Left colon (tissue), 2 donors: ENCODE results near the gene TRAF7. TPM values are rescaled to one million over a fixed set of nuclear protein-coding genes. Genes with fewer than 3 reads are reported as not detected.
"Not testable (repeated sequence)": the region's sequence is repeated elsewhere in the genome, so short reads cannot be mapped to it uniquely, and the experiment has no call there.

Source experiments
- ATAC-seq: fragments of 200-7000 bp; cut with Tn5 transposase; one replicate; pipeline ENCODE4 v1.9.1; 2020; ENCODE audit warnings: mild to moderate bottlenecking, moderate library complexity
- DNase-seq, 2 donors: peaks; one replicate each; pipeline ENCODE4 v3.0.0-alpha.2; 2020
- intact Hi-C, 2 donors: fragments of 100-400 bp; cut with DNase I in 1 of 2; cut with micrococcal nuclease in 1 of 2; formaldehyde crosslinking; loops; one replicate each; pipeline versions ENCODE4 v1.11.2 to v1.14.0; 2022; cut with DNase I, micrococcal nuclease
- total RNA-seq, 2 donors: library from RNA; stranded (reverse); fragmentation: NEBNext Ultra II Directional; extraction: Animal tissue kit (Norgen Biotek cat#: 25700); gene quantifications; one replicate each; pipeline ENCODE4 v1.2.1, GENCODE V29; 2021
- donor health status: DM: no; HTN: no; CAD: no.
- donor health status: DM: yes; HTN: yes; CAD: no.

The TRAF7 gene
- total RNA-seq, 2 donors from 2014 or later, result 94.5 to 99.8 TPM

DNA sequence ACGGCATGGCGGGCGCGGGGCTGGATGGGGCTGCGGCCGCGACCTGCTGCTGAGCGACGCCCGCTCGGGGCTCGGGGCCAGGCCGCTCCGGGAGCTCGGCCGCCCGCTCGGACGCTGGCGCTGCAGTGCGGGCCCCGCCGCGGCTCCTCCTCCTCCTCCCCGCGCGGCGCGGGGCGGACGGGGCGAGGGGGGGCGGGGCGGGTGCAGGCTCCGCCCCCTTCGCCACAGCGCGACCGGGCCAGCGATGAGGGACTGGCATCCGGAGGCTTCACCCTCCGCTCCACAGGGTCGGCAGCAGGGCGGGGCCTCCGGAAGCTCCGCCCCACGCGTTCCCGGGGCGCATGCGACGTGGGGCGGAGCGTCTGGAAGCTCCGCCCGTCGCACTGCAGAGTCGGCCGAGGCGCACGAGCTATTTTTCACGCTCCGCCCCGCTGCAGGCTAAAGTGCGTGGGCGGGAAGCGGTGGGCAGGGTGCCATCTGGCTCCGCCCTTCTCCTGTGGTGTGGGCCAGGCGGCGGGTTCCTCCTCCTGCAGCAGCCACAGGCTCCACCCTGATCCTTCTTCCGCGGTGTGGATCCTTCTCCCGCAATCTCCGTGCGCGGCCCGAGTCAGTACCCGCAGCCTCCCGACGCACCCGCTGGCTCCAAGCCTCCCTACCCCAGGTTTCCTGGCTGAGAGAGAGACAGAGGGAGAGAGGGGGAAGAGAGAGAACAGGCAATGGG, 19.7 kb upstream of the TRAF7 start, which contains the start of gene PKD1:
Gene PKD1, minus strand, starts transcription at position 129 of the 721 bp plus-strand sequence. CDS start 209 bp downstream, outside the sequence.
- DNase-seq (peak; percentile 96 to 99), ATAC-seq (peak; percentile 68)
- intact Hi-C loops, result not testable (repeated sequence)

- ATAC-seq (no peak), DNase-seq (no peak)
- intact Hi-C loops, result loop anchor here (5.0 to 10.0 kb wide), 2 partner anchors 116 to 138 kb away; partner anchors contain the start of genes NHERF2 (in 1 of the 2) and ZNF598 (in 1 of the 2)
Measured at GRCh38 chr16:2142942-2143877, 12.4 kb upstream of the TRAF7 start.

DNA sequence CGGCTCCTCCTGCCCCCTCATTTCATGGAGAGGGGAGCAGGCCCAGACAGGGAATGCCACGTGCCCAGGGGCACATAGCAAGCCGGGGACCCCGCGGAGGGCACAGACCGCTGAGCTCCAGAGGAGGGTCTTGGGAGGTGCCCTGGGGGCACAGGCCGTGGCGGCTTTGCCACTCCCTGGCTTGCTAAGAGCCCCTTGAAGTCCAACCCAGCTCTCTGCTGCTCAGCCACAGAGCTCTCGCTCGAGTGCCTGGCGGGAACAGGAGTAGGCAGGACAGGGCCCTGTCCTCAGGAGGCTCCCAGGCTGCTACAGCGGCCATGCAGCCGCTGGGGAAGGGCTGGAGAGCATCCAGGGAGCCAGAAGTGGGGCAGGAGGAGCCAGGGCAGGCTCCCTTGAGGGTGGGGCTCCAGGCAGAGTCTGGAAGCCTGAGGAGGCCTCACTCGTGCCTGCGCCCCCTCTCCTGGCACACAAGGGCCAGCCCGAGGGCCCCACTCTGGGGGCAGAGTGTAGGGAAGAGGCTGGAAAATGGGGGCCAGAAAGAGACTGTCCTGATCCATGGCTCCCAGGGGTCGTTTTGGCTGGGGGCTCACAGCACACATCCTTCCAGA, 11.6 kb upstream of the TRAF7 start:
- ATAC-seq, result no peak
- DNase-seq, result no peak
- intact Hi-C loops, result loop anchor here (5.0 to 10.0 kb wide), 2 partner anchors 117 to 139 kb away; partner anchors contain the start of genes NHERF2 (in 1 of the 2) and ZNF598 (in 1 of the 2)

GRCh38 chr16:2145843-2146242, 9.7 kb upstream of the TRAF7 start:
- intact Hi-C loops, result loop anchor here in 1 of 2 donors (10.0 kb wide), 1 partner anchor 141 kb away; the partner anchor contains the start of gene ZNF598
- ATAC-seq (no peak), DNase-seq (no peak)

DNA sequence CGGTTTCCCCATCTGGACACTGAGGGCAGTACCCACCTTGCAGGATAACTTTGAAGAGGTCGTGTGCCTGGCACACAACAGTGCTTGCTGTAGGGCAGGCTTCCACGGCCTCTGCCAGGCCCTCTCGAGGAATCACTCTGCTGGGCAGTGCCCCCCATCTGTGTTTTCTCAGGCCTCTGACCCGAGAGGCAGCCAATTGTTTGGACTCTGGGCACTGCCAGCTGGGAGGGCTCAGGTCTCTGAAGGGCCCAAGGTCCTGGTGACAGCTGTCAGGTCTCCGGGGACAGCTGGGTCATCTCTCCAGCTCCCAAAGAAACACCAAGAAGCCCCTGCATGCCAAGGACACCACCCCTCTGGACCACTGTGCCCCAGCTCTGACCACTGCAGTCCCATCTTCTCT, 8.2 kb upstream of the TRAF7 start:
- ATAC-seq (no peak), DNase-seq (no peak)
- intact Hi-C loops, result loop anchor here in 1 of 2 donors (10.0 kb wide), 1 partner anchor 143 kb away; the partner anchor contains the start of gene ZNF598

DNA sequence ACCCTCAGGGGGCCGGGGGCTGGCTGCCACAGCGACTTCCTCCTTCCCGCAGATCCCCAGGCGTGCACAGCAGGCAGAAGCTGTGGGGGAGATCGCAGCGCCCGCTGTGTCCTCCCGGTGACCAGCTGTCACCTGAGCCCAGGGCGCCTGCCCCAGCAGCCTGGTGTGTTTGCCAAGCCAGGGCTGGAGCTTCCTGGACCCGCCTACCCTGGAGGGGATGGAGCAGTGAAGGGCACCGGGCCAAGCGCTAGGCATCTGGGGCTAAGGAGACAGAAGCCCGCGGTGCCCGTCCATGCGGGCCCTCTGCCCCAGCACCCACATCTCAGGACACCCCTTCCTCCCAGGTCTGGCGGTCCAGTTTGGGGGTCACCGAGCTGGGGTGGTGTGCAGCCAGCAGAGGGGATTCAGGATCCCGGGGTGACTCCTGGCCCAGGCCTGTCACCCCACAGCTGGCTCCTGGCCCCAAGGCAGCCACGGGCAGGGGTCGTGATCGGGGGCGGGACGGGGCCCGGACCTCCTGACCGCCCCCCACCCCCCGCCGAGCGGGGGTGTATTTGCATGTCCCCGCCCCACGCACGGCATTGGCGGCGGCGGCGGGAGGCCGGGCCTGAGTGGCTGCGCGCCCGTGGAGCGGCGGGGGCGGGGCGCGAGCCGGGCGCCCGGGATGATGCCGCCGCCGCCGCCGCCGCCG, 7.5 kb upstream of the TRAF7 start, which contains the start of gene RAB26:
Gene RAB26, plus strand, starts transcription at position 645 of the 691 bp plus-strand sequence. CDS start 159 bp downstream, outside the sequence.
- intact Hi-C loops, result loop anchor here in 1 of 2 donors (10.0 kb wide), 1 partner anchor 143 kb away; the partner anchor contains the start of gene ZNF598
- ATAC-seq (peak; percentile 80), DNase-seq (peak; percentile 92 to 93)

GRCh38 chr16:2148714-2149629, 6.6 kb upstream of the TRAF7 start:
- intact Hi-C loops, result loop anchor here in 1 of 2 donors (10.0 kb wide), 1 partner anchor 144 kb away; the partner anchor contains the start of gene ZNF598
- DNase-seq, result peak in 1 of 2 donors; percentile 65
- no peak for ATAC-seq

- DNase-seq (peak in 1 of 2 donors; percentile 24), ATAC-seq (no peak)
- intact Hi-C loops, result loop anchor here in 1 of 2 donors (10.0 kb wide), 1 partner anchor 145 kb away; the partner anchor contains the start of gene ZNF598
Measured at GRCh38 chr16:2149630-2150417, 5.8 kb upstream of the TRAF7 start.

DNA sequence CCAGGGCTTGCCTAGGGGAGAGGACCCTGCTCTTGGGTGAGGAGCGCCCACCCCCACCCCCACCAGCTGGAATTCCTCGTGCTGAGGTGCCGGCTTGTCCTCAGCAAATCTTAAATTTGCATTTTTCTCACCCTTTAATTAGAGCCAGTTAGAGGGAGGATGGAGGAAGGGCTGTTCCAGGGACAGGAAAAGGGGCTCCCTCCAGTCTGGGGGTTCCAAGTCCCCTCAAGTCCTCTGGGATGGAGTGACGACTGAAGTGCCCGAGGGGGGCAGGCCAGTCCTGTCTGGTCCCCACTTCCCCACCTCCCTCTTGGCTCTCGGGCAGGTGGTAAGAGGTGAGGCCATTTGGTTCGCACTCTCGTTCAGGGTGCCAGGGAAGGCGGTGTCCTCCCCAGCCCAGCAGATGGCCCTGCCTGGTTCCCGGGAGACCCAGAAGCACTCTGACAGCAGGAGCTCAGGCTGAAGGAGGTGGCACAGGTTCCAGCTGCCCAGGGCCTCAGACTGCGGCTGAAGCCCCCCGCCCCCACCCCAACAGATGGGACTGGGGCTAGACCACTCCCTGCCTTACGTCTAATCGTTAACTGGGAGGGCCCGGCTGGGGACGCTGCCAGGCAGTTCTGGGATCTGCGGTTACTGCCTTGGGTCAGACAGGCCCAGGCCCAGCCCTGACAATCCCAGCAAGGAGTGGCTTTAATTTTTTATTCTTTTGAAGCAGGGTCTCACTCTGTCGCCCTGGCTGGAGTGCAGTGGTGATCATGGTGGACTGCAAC, 5.0 kb upstream of the TRAF7 start:
- peak; percentile 60 to 67 for DNase-seq
- ATAC-seq, result no peak
- intact Hi-C loops, result no loop called here

GRCh38 chr16:2151188-2152091, 4.1 kb upstream of the TRAF7 start:
- DNase-seq (peak in 1 of 2 donors; percentile 29), ATAC-seq (no peak)
- intact Hi-C loops, result no loop called here

GRCh38 chr16:2152695-2153506, 2.7 kb upstream of the TRAF7 start:
- ATAC-seq (peak; percentile 18), DNase-seq (peak in 1 of 2 donors; percentile 53)
- intact Hi-C loops, result no loop called here

- DNase-seq, result peak in 1 of 2 donors; percentile 42
- ATAC-seq, result no peak
- intact Hi-C loops, result no loop called here
Measured at GRCh38 chr16:2154533-2155090, 970 bp upstream of the TRAF7 start.
